IPS-NIHi7 (cell line): ENCODE measurements around the gene ATG7.
A peak's percentile ranks its signal among the peaks of the same experiment; 100 is the strongest.
"Not testable (repeated sequence)": the region's sequence is repeated elsewhere in the genome, so short reads cannot be mapped to it uniquely, and the experiment has no call there.

Experiments used
- DNase-seq: peaks from one replicate; pipeline ENCODE4 v3.0.0; 2012; ENCODE audit warnings: mixed read lengths; ENCODE audit errors: extremely low spot score

The ATG7 gene

DNA sequence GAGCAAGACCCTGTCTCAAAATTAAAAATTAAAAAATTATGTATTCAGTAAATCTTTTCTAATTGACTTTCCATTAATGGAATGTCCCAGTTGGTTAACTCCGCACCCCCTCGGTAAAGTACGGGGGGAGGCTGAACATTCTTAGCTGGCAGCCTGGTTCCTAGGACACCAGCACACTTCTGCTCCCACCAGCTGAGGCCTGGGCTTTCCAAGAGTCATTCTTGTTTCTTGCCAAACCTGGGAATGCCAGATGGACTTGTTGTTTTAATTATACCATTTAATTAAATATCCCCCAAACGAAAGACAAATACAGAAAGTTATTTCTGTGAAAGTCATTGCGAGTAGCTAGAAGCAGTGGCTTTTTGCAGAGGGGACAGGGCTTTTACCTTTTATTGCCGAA is 192.2 kb downstream of the ATG7 start:
- DNase-seq = no peak

DNA sequence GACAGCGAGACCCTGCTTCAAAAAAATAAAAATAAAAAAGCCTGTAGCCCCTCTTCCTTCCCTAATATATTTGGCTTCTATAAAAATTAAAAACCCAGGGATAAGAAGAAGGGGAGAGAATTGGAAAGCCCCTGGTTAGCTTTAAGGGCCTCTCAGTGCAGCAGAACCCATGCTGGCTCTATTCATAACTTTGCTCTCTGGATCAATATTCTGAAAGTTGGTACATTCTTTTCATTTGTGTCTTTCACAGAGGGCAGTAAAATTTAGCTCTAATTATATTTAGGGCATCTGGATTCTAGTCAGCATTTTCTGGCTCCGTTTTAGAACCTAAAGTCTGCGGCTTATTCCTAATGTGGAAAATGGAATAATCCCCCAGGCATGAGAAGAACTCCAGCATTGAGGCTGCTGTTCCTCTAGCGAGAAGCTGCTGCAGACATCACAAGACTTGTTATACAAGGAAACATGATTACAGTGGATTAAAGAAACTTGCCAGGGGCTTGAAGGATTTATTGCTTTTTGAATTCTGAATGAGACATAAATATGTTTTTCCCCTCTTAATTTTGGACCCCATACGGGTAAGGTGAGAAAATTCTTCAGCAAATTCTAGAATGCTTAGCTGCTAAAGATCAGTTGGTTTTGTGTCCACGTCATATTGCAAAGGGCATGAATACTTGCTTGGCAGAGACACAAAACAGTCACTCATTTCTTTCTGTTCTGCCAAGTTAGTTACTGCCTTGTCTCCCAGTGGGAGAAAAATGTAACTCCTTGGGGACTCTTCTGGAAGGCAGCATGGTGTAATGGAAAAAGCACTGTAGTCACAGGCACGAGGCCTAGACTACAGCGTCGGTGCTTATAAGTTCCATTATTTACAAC is 193.8 kb downstream of the ATG7 start:
- no peak for DNase-seq

DNA sequence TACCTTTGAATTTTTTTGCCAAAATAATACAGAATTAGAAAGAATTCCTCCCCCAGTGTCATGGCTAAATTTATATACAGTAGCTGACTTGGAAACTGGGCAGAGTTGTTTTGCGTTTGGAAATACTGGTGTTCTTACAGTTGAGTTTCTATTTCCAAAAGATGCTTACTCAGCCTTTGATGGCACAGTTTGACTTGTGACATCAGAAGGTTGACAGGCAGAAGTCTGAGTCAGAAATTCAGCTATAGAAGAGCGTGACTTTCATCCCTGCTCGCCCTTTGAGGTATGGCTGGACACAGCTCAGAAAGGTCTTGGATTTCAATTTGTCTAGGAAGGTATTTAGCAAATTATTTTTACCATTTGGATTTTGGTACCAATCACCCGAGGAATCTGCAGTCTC is 195.7 kb downstream of the ATG7 start:
- DNase-seq = no peak

DNA sequence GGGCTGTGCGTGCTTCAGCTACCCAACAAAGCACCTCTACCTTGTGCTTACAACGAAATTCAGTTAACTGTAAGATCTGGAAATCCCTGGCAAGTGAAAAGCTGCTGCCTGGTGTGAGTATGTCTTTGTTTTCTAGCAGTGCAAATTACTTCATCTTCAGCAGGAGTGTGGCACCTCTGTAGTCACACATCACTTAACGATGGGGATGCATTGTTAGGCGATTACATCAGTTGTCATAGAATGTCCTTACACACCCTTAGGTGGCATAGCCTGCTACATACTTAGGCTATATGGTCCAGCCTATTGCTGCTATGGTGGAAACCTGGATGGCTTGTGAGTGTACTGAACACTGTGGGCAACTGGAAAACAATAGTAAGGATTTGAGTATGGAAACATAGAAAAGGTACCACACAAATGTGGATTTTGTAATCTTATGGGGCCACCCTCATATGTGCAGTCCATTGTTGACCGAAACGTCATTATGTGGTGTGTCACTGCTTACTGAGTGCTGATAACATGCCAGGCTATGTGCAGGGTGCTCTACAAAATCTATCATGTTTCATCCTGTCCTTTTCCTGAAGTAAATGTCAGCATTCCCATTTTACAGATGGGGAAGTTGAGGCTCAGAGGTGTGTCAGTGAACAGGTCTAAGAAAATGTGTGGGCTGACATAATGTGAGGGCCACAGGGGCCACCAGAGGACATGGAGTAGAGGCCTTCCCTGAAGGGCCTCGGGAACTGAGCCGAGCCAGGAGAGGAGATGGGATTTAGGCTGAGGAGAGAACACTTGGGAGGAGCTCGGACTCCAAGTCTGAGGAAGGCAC is 198.0 kb downstream of the ATG7 start:
- DNase-seq = no peak

GRCh38 chr3:11475324-11475723 is 203.1 kb downstream of the ATG7 start:
- DNase-seq = peak; percentile 24

DNA sequence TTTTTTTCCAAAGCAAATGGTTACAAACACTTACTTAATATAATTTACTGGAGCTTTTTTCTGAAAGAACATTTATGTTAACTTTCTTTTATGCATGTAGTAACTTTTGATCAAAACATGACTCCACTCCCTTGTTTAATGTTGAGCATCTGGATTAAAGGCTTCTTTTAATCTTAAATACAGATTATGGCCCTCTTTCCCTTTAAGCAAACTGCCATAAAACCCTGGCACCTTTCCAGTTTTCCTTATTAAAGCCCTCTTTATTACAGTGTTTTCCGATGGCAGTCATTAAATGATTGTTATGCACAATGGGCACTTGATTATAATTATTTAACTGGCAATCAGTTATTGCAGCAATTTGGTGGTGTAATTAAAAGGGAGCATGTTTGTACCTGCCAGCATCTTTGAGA is 204.5 kb downstream of the ATG7 start:
- no peak for DNase-seq

DNA sequence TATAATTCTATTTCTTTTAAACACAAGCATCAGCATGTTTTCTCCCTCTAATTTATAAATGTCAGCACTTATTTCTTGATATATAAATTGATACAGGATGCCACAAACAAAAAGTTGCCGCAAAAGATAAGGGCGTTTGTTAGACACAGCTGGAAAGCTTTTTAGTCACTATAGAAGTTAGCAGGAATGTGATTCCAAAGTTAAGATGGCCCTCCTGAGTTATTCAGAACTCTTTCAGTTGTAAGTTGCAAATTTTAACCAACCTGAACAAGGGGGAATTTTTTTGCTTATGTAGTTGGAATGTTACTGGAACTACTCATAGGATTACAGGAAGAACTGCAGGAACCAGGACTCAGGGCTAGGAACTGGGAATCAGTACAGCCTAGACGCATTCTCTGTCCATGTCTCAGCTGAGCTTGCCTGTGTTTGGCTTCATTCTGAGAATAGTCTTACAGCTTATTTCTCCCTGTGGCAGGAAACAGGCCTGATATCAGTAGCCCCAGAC is 205.3 kb downstream of the ATG7 start:
- DNase-seq = no peak

GRCh38 chr3:11478167-11478566 is 206.0 kb downstream of the ATG7 start:
- DNase-seq = no peak

DNA sequence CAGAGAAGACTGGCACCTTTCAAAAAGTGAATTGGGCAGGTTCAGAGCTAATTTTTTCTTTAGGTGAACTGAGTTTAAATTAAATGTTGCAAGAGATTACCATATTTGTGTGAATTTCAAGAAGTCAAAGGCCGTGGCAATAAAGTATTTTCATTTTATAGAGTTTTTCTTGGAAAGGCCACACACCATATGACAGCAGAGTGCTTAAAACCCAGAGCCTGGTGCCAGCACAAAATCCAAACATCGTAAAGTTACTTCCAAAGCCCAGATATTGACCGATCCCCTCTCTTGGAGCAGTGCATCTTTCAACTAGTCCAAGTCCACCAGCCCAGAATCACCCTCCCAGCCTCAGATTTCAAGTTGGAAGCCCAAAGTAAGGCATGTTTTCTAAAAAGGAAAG is 207.0 kb downstream of the ATG7 start:
- DNase-seq = no peak

DNA sequence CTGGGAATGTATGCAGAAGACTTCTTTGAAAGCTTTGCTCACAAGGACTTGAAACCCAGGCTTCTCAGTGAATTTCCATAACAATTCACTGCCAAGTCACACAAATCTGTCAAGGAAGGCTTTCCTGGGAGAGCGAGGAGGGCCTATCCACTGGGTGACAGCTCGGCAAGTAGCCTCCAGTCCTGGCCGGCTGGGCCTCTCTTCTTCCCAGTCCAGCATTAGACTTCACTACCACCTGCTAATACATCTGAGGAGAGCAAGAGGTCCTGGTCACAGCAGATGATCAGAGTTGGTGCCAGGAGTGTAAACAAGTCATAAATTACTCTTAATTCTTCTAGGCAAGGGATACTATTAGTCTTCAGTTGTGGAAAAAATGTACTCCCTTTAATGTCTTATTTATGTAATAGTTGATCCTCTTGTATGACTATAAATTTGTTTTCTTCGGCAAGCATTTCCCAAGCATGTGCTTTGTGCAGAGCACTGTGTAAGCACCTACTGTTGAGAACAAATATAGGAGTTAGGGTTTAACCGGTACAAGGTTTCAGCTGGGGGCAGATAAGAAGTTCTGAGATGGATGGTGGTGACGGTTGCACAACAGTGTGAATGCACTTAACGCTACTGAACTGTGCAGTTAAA is 208.6 kb downstream of the ATG7 start:
- peak; percentile 71 for DNase-seq

GRCh38 chr3:11481556-11481955 is 209.4 kb downstream of the ATG7 start:
- no peak for DNase-seq

DNA sequence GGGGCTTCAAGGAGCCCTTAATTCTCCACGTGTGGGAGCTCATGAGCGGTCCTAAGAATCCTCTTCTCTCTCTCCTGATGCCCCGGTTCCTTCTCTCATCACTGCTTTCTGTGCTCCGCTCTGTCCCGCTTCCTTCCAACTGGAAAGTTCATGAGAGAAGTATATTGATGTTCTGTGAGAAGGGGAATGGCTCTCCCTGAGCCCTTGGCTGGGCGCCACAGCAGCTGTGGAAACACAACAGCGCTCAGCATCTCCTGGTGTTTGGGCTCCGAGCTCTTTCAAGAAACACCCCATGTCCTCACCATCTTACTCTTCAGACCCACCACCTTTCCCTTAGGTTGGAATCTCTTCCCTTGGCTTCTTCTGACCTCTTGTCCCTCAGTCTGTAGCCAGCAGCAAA is 209.8 kb downstream of the ATG7 start:
- DNase-seq = no peak

DNA sequence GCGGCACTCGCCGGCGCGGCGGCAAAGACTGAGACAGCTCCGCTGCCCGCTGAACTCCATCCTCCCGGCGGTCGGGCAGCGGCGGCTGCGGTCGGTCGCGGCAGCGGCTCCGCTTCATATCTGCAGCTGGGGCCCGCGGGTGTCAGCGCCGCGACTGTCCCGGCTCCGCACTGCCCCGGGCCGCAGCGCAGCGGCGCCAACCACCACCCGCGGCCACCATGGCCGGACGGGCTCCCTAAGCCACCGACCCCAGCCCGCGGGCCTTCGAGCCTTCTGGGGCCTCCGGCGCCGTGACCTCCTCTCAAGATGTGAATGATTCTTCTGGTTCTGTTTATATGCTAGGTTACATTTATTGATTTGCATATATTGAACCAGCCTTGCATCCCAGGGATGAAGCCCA is 216.2 kb downstream of the ATG7 start:
- DNase-seq = not testable (repeated sequence)

- DNase-seq = no peak
Measured at GRCh38 chr3:11494131-11494916, 222.1 kb downstream of the ATG7 start.

GRCh38 chr3:11495948-11496557 is 223.9 kb downstream of the ATG7 start:
- peak; percentile 63 for DNase-seq

GRCh38 chr3:11498177-11498576 is 226.0 kb downstream of the ATG7 start:
- DNase-seq = no peak

- DNase-seq = no peak
Measured at GRCh38 chr3:11498646-11499045, 226.4 kb downstream of the ATG7 start.

- no peak for DNase-seq
Measured at GRCh38 chr3:11499144-11499543, 226.9 kb downstream of the ATG7 start.

DNA sequence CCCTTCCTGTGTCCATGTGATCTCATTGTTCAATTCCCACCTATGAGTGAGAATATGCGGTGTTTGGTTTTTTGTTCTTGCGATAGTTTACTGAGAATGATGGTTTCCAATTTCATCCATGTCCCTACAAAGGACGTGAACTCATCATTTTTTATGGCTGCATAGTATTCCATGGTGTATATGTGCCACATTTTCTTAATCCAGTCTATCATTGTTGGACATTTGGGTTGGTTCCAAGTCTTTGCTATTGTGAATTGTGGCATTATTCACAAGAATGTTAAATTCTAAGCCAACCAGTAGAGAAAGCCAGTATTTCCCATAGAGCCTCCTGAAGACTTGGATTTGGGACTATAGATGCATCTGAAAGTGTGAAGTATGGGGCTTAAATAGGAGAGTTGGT is 230.2 kb downstream of the ATG7 start:
- not testable (repeated sequence) for DNase-seq

DNA sequence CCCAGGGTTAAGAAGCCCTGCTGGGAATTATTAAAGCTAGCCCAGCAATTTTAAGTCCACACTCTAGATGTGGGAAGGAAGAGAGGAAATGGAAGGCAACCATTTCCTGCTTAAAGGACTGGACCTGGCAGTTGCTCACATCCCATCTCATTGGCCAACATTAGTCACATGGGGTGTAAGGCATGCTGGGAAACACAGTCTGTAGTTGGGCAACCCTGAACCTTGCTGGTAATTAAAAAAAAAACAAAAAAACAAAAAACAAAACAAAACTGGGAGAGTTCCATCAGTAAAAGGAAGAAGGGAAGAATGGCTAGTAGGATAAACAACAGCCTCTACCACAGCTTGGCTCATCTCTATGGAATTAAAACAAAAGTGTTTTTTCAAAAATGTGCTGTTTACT is 235.5 kb downstream of the ATG7 start:
- DNase-seq = no peak
